Measurements from ENCODE around the gene KCNJ12.
"Not testable (repeated sequence)": the region's sequence is repeated elsewhere in the genome, so short reads cannot be mapped to it uniquely, and the experiment has no call there.

GRCh38 chr17:21341279-21341678 lies 34.9 kb upstream of the KCNJ12 start:
- not testable (repeated sequence) for TF ChIP-seq POLR2A (IDR thresholded peaks at IDR 0.05); POLR2AphosphoS5 (IDR thresholded peaks at IDR 0.05; ENCODE audit: insufficient read depth in 1 of 2, low read depth in 1 of 2); CTCF (IDR thresholded peaks at IDR 0.05)
